K562 (cell line): ENCODE data around the gene AQP1. TPM values are rescaled to one million over a fixed set of nuclear protein-coding genes. Genes with fewer than 3 reads are reported as not detected.

ENCODE experiments used
- ATAC-seq: fragments of 200-7000 bp; cut with Tn5 transposase; 3 replicates; pipeline ENCODE4 v1.9.1; 2020; ENCODE audit warnings: moderate library complexity
- BruUV-seq: library from RNA; stranded (reverse); fragments of 400-500 nt; replicated peaks from 2 replicates; lab custom pipeline; 2021; lab: Mats Ljungman, UMichigan
- CTCF ChIA-PET: fragments of 300-600 bp; formaldehyde crosslinking; extraction: SDS; loops from one replicate; lab custom pipeline; 2021; ENCODE audit warnings: low intra/inter-chr PET ratio; lab: Yijun Ruan, JAX
- POLR2A ChIA-PET: fragments of 300-600, 350-650 bp; sonication (Branson Sonifier 250); formaldehyde crosslinking; extraction: SDS; loops from one replicate; lab custom pipeline; 2021; ENCODE audit warnings: antibody characterized with exemption, inconsistent platforms; lab: Yijun Ruan, JAX
- DNase-seq, 4 experiments: peaks; one replicate each; pipeline versions ENCODE4 v3.0.0 to v3.0.0-alpha.2; 2011 to 2018; ENCODE audit warnings: low spot score in 3 of 4, mixed read lengths in 3 of 4; ENCODE audit errors: extremely low read depth in 1 of 4
- FAIRE-seq: peaks from 2 replicates; lab custom pipeline; 2011; peaks lifted over from hg19 to GRCh38; lab: Jason Lieb, UNC
- H2AFZ ChIP-seq: 2 replicates; pipeline ENCODE4 v1.6.0; 2011; ENCODE audit warnings: low read depth, low read length, control low read depth, inconsistent platforms
- H3K27ac ChIP-seq: fragments of 200-600 bp; 3 replicates; pipeline ENCODE4 v1.8.0; 2011; ENCODE audit warnings: low read depth, mild to moderate bottlenecking, control low read depth, inconsistent platforms, low read length, moderate library complexity, mixed read lengths; ENCODE audit errors: extremely low read depth
- H3K27me3 ChIP-seq, 2 experiments: fragments of 300-600 bp in 1 of 2; 2 replicates in 1 of 2; 3 replicates in 1 of 2; pipeline versions ENCODE4 v1.6.0 to v1.8.0; 2011; ENCODE audit warnings: inconsistent platforms in 2 of 2, low read length in 2 of 2, mild to moderate bottlenecking in 1 of 2, mixed read lengths in 1 of 2, moderate library complexity in 1 of 2; ENCODE audit not compliant: control insufficient read depth in 2 of 2, insufficient read depth in 2 of 2
- H3K36me3 ChIP-seq: fragments of 300-600 bp; 3 replicates; pipeline ENCODE4 v1.8.0; 2011; ENCODE audit warnings: mild to moderate bottlenecking, low read length, inconsistent platforms; ENCODE audit not compliant: control insufficient read depth, insufficient read depth
- H3K4me1 ChIP-seq, 2 experiments: fragments of 200-600 bp in 1 of 2; replicated peaks in 1 of 2; 2 replicates in 1 of 2; 3 replicates in 1 of 2; pipeline versions ENCODE4 v1.5.1 to v1.8.0; 2011; ENCODE audit warnings: inconsistent platforms in 2 of 2, low read length in 2 of 2, mild to moderate bottlenecking in 1 of 2, mixed read lengths in 1 of 2, moderate library complexity in 1 of 2; ENCODE audit not compliant: control insufficient read depth in 2 of 2, insufficient read depth in 2 of 2
- H3K4me2 ChIP-seq: 2 replicates; pipeline ENCODE4 v1.6.1; 2011; ENCODE audit warnings: low read length, control low read depth, inconsistent platforms, mixed read lengths; ENCODE audit not compliant: insufficient read depth
- H3K4me3 ChIP-seq: fragments of 200-600 bp; sonication (generic), shearing (Covaris generic); 2 replicates; pipeline ENCODE4 v1.5.1; 2016; ENCODE audit warnings: control low read depth, inconsistent platforms
- H3K79me2 ChIP-seq: fragments of 200-600 bp; 3 replicates; pipeline ENCODE4 v1.8.0; 2011; ENCODE audit warnings: low read length, inconsistent platforms; ENCODE audit not compliant: control insufficient read depth, insufficient read depth
- H3K9ac ChIP-seq, 2 experiments: 2 replicates each; pipeline versions ENCODE4 v1.6.0 to v1.6.1; 2011; ENCODE audit warnings: low read depth in 2 of 2, low read length in 2 of 2, control low read depth in 1 of 2, inconsistent platforms in 1 of 2, mild to moderate bottlenecking in 1 of 2, mixed read lengths in 1 of 2; ENCODE audit not compliant: insufficient read depth in 1 of 2
- H3K9me1 ChIP-seq: one replicate; pipeline ENCODE4 v1.6.0; 2011; ENCODE audit warnings: inconsistent platforms, mild to moderate bottlenecking, low read length, moderate library complexity; ENCODE audit not compliant: control insufficient read depth, insufficient read depth
- H3K9me3 ChIP-seq: replicated peaks from 2 replicates; pipeline ENCODE4 v1.5.1; 2011; ENCODE audit warnings: low read depth, low read length, inconsistent platforms; ENCODE audit not compliant: control insufficient read depth, insufficient read depth
- H4K20me1 ChIP-seq: replicated peaks from 2 replicates; pipeline ENCODE4 v1.6.1; 2011; ENCODE audit warnings: low read length, inconsistent platforms, mixed read lengths; ENCODE audit not compliant: control insufficient read depth, insufficient read depth
- CREB5 ChIP-seq: fragments of 250-450 bp; sonication (Bioruptor Pico); IDR thresholded peaks from 2 replicates; pipeline ENCODE4 v1.5.0; 2020; ENCODE audit warnings: mild to moderate bottlenecking
- GATA2 ChIP-seq: sonication (generic); formaldehyde crosslinking; IDR thresholded peaks from 2 replicates; pipeline ENCODE4 v1.4.0; 2020; ENCODE audit warnings: mild to moderate bottlenecking, missing genetic modification reagents
- POLR2H ChIP-seq: IDR thresholded peaks from 2 replicates; pipeline ENCODE4 v1.6.1; 2016; ENCODE audit warnings: missing genetic modification characterization, low read depth, mild to moderate bottlenecking, control low read depth, missing compliant biosample characterization, moderate library complexity
- PTTG1 ChIP-seq: fragments of 450-650 bp; IDR thresholded peaks from 2 replicates; pipeline ENCODE4 v1.6.1; 2016; ENCODE audit warnings: low read depth, mild to moderate bottlenecking, missing genetic modification characterization, missing compliant biosample characterization
- TAF1 ChIP-seq: IDR thresholded peaks from 2 replicates; pipeline ENCODE4 v1.6.1; 2011; ENCODE audit warnings: mild to moderate bottlenecking, low read length, moderate library complexity; ENCODE audit not compliant: insufficient read depth, control insufficient read depth, severe bottlenecking; ENCODE audit errors: extremely low read depth
- TCF7L2 ChIP-seq: fragments of 150-350 bp; IDR thresholded peaks from 2 replicates; pipeline ENCODE4 v1.6.1; 2016; ENCODE audit warnings: low read depth, mild to moderate bottlenecking, low read length, moderate library complexity
- WGBS: fragments of 100-300 bp; shearing (Covaris generic); methylation state at CpG from one replicate; pipeline ENCODE4 v1.1.6; 2016; ENCODE audit warnings: low coverage, mixed read lengths; ENCODE audit not compliant: insufficient coverage; ENCODE audit errors: missing lambda C conversion rate; 5-methylcytosine and 5-hydroxymethylcytosine counted together
- in situ Hi-C: fragments of 300-500 bp; cut with MboI; formaldehyde crosslinking; loops from 4 replicates; pipeline ENCODE4 v1.15.0; 2018; ENCODE audit warnings: inconsistent platforms, mixed read lengths
- intact Hi-C: fragments of 100-400 bp; cut with micrococcal nuclease; formaldehyde crosslinking; loops from 2 replicates; pipeline ENCODE4 v1.14.2; 2022
- polyA plus RNA-seq, 8 experiments: library from polyadenylated mRNA; depleted of rRNA in 4 of 8; stranded (reverse) in 5 of 8; unstranded in 3 of 8; fragments of >200 nt; fragmentation: Nextera tagmentation in 2 of 8; fragmentation: Illumina TruSeq in 1 of 8; extraction: Ambion mirVana in 2 of 8; extraction: Trizol in 1 of 8; gene quantifications; 2 replicates each; pipeline versions ENCODE4 v1.2.1 to v1.2.3, GENCODE V29; 2011 to 2014; ENCODE audit warnings: inconsistent platforms in 1 of 8, missing spikeins in 1 of 8
- total RNA-seq, 7 experiments: library from RNA; depleted of rRNA in 6 of 7; stranded (reverse); fragments of >200 nt in 6 of 7; fragmentation: Illumina TruSeq in 2 of 7; extraction: Trizol in 2 of 7; gene quantifications; 2 replicates each; pipeline versions ENCODE4 v1.2.1 to v1.2.3, GENCODE V29; 2011 to 2021; ENCODE audit warnings: low replicate concordance in 1 of 7
- TF ChIP-seq, protein P1 (sequence below), 2 experiments: fragments of 450-650 bp in 1 of 2; sonication (generic) in 1 of 2; formaldehyde crosslinking in 1 of 2; IDR thresholded peaks in 1 of 2; conservative IDR thresholded peaks in 1 of 2; 2 replicates each; pipeline versions ENCODE4 v1.6.1 to v1.8.1; 2016 to 2023; ENCODE audit warnings: mild to moderate bottlenecking in 2 of 2, moderate library complexity in 2 of 2, inconsistent platforms in 1 of 2, missing genetic modification reagents in 1 of 2
- TF ChIP-seq, protein P2 (sequence below): fragments of 450-650 bp; formaldehyde crosslinking; IDR thresholded peaks from 2 replicates; pipeline ENCODE4 v1.4.0; 2022; ENCODE audit warnings: mild to moderate bottlenecking, moderate library complexity
- TF ChIP-seq, protein P3 (sequence below): fragments of 450-650 bp; IDR thresholded peaks from 2 replicates; pipeline ENCODE4 v1.6.1; 2017; ENCODE audit warnings: antibody characterized with exemption

The AQP1 gene
- total and polyA plus RNA-seq, 9 of the 15 experiments (the other 6 are each of a cell fraction or from before 2014, with no cell fraction given): 0.18 to 12.6 (median 4.1) TPM

- ChIA-PET CTCF (no interaction called here), POLR2A (interaction anchor here (0.6 kb wide), 1 partner anchor 589 kb away, joined by 3 read pairs; no protein-coding TSS in a partner anchor)
- Histone ChIP-seq H2AFZ (peak overlapping the region; percentile 63; the same call in 1 of the 2 replicates), H3K4me3 (no peak overlapping the region), H3K4me2 (no peak overlapping the region; the same call in 1 of the 2 replicates), H3K36me3 (no peaks in the 10 kb centered on the region), H3K9ac (peak overlapping the region in 1 of 2 experiments; percentile 73; a peak in 1 of 4 replicates), H4K20me1 (no peaks in the 10 kb centered on the region), H3K4me1 (peaks cover 46 to 95% of the 10 kb centered on the region in 2 experiments), H3K9me3 (no peaks in the 10 kb centered on the region), H3K27me3 (no peaks in the 10 kb centered on the region), H3K79me2 (no peaks in the 10 kb centered on the region; the same call in 2 of the 3 replicates), H3K9me1 (no peaks in the 10 kb centered on the region), H3K27ac (no peak overlapping the region)
- no TSS peak for BruUV-seq
- ATAC-seq (no peak), DNase-seq (no peak), FAIRE-seq (no peak)
- WGBS: 67% methylated on average over 8 of the region's 11 CpGs
- intact Hi-C loops: no loop called here
- in situ Hi-C loops: no loop called here
- no peak for TF ChIP-seq POLR2H (tag)
- no peak for TF ChIP-seq TCF7L2
- TF ChIP-seq TAF1: no peak
- no peak for TF ChIP-seq PTTG1 (tag)
- TF ChIP-seq, protein P1, sequence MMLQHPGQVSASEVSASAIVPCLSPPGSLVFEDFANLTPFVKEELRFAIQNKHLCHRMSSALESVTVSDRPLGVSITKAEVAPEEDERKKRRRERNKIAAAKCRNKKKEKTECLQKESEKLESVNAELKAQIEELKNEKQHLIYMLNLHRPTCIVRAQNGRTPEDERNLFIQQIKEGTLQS (IDR thresholded peaks at IDR 0.05): no peak
- TF ChIP-seq, protein P1 (CRISPR knock-in tag; conservative IDR thresholded peaks at IDR 0.05): no peak
- TF ChIP-seq, protein P2, sequence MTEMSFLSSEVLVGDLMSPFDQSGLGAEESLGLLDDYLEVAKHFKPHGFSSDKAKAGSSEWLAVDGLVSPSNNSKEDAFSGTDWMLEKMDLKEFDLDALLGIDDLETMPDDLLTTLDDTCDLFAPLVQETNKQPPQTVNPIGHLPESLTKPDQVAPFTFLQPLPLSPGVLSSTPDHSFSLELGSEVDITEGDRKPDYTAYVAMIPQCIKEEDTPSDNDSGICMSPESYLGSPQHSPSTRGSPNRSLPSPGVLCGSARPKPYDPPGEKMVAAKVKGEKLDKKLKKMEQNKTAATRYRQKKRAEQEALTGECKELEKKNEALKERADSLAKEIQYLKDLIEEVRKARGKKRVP (CRISPR knock-in tag): no peak
- TF ChIP-seq, protein P3, sequence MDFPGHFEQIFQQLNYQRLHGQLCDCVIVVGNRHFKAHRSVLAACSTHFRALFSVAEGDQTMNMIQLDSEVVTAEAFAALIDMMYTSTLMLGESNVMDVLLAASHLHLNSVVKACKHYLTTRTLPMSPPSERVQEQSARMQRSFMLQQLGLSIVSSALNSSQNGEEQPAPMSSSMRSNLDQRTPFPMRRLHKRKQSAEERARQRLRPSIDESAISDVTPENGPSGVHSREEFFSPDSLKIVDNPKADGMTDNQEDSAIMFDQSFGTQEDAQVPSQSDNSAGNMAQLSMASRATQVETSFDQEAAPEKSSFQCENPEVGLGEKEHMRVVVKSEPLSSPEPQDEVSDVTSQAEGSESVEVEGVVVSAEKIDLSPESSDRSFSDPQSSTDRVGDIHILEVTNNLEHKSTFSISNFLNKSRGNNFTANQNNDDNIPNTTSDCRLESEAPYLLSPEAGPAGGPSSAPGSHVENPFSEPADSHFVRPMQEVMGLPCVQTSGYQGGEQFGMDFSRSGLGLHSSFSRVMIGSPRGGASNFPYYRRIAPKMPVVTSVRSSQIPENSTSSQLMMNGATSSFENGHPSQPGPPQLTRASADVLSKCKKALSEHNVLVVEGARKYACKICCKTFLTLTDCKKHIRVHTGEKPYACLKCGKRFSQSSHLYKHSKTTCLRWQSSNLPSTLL: no peak
- no peak for TF ChIP-seq GATA2 (CRISPR knock-in tag)
- TF ChIP-seq CREB5: no peak
These were observed 520 bp upstream of the AQP1 start for GRCh38 chr7:30911133-30911532.
